ENCODE data around the gene ITGA1. TPM values are rescaled to one million over a fixed set of nuclear protein-coding genes. Genes with fewer than 3 reads are reported as not detected.

The ITGA1 gene
- polyA plus RNA-seq, 1 experiment, result 148 TPM

- TF ChIP-seq, protein P1, sequence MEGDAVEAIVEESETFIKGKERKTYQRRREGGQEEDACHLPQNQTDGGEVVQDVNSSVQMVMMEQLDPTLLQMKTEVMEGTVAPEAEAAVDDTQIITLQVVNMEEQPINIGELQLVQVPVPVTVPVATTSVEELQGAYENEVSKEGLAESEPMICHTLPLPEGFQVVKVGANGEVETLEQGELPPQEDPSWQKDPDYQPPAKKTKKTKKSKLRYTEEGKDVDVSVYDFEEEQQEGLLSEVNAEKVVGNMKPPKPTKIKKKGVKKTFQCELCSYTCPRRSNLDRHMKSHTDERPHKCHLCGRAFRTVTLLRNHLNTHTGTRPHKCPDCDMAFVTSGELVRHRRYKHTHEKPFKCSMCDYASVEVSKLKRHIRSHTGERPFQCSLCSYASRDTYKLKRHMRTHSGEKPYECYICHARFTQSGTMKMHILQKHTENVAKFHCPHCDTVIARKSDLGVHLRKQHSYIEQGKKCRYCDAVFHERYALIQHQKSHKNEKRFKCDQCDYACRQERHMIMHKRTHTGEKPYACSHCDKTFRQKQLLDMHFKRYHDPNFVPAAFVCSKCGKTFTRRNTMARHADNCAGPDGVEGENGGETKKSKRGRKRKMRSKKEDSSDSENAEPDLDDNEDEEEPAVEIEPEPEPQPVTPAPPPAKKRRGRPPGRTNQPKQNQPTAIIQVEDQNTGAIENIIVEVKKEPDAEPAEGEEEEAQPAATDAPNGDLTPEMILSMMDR (IDR thresholded peaks at IDR 0.05; ENCODE audit: low read depth, low read length), result no peak
- Histone ChIP-seq H3K9me3 (ENCODE audit: control insufficient read depth, insufficient read depth, low read length) (no peaks in the 10 kb centered on the region), H3K27me3 (ENCODE audit: control insufficient read depth, insufficient read depth, low read length) (no peaks in the 10 kb centered on the region), H3K4me3 (ENCODE audit: low read depth, low read length) (no peak overlapping the region), H3K27ac (ENCODE audit: low read depth, low read length) (no peak overlapping the region)
- CTCF ChIA-PET, result interaction anchor here (1.0 to 1.1 kb wide), 2 partner anchors 33 to 183 kb away, joined by 3 read pairs; no protein-coding TSS in a partner anchor
- DNase-seq (ENCODE audit: low read depth, low spot score), result no peak
- POLR2A ChIA-PET, result no interaction called here
Measured at GRCh38 chr5:52876456-52876855, 88.7 kb downstream of the ITGA1 start.

GRCh38 chr5:52878656-52879055 lies 90.9 kb downstream of the ITGA1 start:
- H3K27ac ChIP-seq (ENCODE audit: low read depth, low read length), result no peak overlapping the region
- H3K4me3 ChIP-seq (ENCODE audit: low read depth, low read length), result no peak overlapping the region
- TF ChIP-seq, protein P1 (IDR thresholded peaks at IDR 0.05; ENCODE audit: low read depth, low read length), result no peak
- H3K9me3 ChIP-seq (ENCODE audit: control insufficient read depth, insufficient read depth, low read length), result no peaks in the 10 kb centered on the region
- CTCF ChIA-PET, result interaction anchor here (0.8 kb wide), 1 partner anchor 10 kb away, joined by 4 read pairs; no protein-coding TSS in a partner anchor
- no peaks in the 10 kb centered on the region for H3K27me3 ChIP-seq (ENCODE audit: control insufficient read depth, insufficient read depth, low read length)
- DNase-seq (ENCODE audit: low read depth, low spot score), result no peak
- POLR2A ChIA-PET, result no interaction called here

- Histone ChIP-seq H3K9me3 (ENCODE audit: control insufficient read depth, insufficient read depth, low read length) (no peaks in the 10 kb centered on the region), H3K4me3 (ENCODE audit: low read depth, low read length) (no peak overlapping the region), H3K27me3 (ENCODE audit: control insufficient read depth, insufficient read depth, low read length) (no peaks in the 10 kb centered on the region), H3K27ac (ENCODE audit: low read depth, low read length) (no peak overlapping the region)
- TF ChIP-seq, protein P1 (IDR thresholded peaks at IDR 0.05; ENCODE audit: low read depth, low read length), result no peak
- DNase-seq (ENCODE audit: low read depth, low spot score), result no peak
- CTCF ChIA-PET, result interaction anchor here (0.9 kb wide), 1 partner anchor 35 kb away, joined by 3 read pairs; no protein-coding TSS in a partner anchor
- POLR2A ChIA-PET, result no interaction called here
Measured at GRCh38 chr5:52880541-52880940, 92.8 kb downstream of the ITGA1 start.

GRCh38 chr5:52881468-52881867 lies 93.8 kb downstream of the ITGA1 start:
- Histone ChIP-seq H3K4me3 (ENCODE audit: low read depth, low read length) (no peak overlapping the region), H3K27ac (ENCODE audit: low read depth, low read length) (no peak overlapping the region), H3K27me3 (ENCODE audit: control insufficient read depth, insufficient read depth, low read length) (no peaks in the 10 kb centered on the region), H3K9me3 (ENCODE audit: control insufficient read depth, insufficient read depth, low read length) (no peaks in the 10 kb centered on the region)
- POLR2A ChIA-PET, result no interaction called here
- CTCF ChIA-PET, result no interaction called here
- DNase-seq (ENCODE audit: low read depth, low spot score), result no peak
- TF ChIP-seq, protein P1 (IDR thresholded peaks at IDR 0.05; ENCODE audit: low read depth, low read length), result no peak

- no peaks in the 10 kb centered on the region for H3K9me3 ChIP-seq (ENCODE audit: control insufficient read depth, insufficient read depth, low read length)
- TF ChIP-seq, protein P1 (IDR thresholded peaks at IDR 0.05; ENCODE audit: low read depth, low read length), result no peak
- CTCF ChIA-PET, result no interaction called here
- DNase-seq (ENCODE audit: low read depth, low spot score), result no peak
- H3K27me3 ChIP-seq (ENCODE audit: control insufficient read depth, insufficient read depth, low read length), result no peaks in the 10 kb centered on the region
- no peak overlapping the region for H3K4me3 ChIP-seq (ENCODE audit: low read depth, low read length)
- no peak overlapping the region for H3K27ac ChIP-seq (ENCODE audit: low read depth, low read length)
- POLR2A ChIA-PET, result no interaction called here
Measured at GRCh38 chr5:52883110-52883509, 95.4 kb downstream of the ITGA1 start.
